C4-2B (cell line): Measurements from ENCODE around the gene STX12.

Source experiments
- CTCF ChIP-seq: fragments of 450-650 bp; conservative IDR thresholded peaks from 2 replicates; pipeline ENCODE4 v1.5.1; 2017; ENCODE audit warnings: mild to moderate bottlenecking
- ZFX ChIP-seq: fragments of 450-650 bp; IDR thresholded peaks from 2 replicates; pipeline ENCODE4 v1.6.1; 2017

GRCh38 chr1:27784700-27785099 is 11.7 kb downstream of the STX12 start:
- no peak for TF ChIP-seq CTCF
- no peak for TF ChIP-seq ZFX
